Activated B cell treated with CpG ODN at 0.5 μM for 24 hours (primary cell): ENCODE data around the gene EXOC7. TPM values are rescaled to one million over a fixed set of nuclear protein-coding genes. Genes with fewer than 3 reads are reported as not detected.

Experiments used
- ATAC-seq: fragments of 200-7000 bp; cut with Tn5 transposase; one replicate; pipeline ENCODE4 v1.10.0; 2021; ENCODE audit warnings: low read depth, mild to moderate bottlenecking, moderate library complexity
- CTCF ChIA-PET: fragments of 350-600 bp; sonication (Branson Sonifier 250); formaldehyde crosslinking; loops from one replicate; lab custom pipeline; 2021; ENCODE audit warnings: antibody characterized with exemption; lab: Charles Lee
- POLR2A ChIA-PET: fragments of 350-600 bp; sonication (Branson Sonifier 250); formaldehyde crosslinking; loops from one replicate; lab custom pipeline; 2021; ENCODE audit warnings: antibody characterized with exemption; lab: Charles Lee
- DNase-seq: peaks from one replicate; pipeline ENCODE4 v3.0.0; 2022
- H3K27ac Mint-ChIP-seq: one replicate; pipeline ENCODE4 v1.8.0; 2020; ENCODE audit warnings: mixed read lengths
- H3K27me3 Mint-ChIP-seq: one replicate; pipeline ENCODE4 v1.8.0; 2021; ENCODE audit warnings: mixed read lengths
- H3K36me3 Mint-ChIP-seq: one replicate; pipeline ENCODE4 v1.8.0; 2021; ENCODE audit warnings: low read depth, mixed read lengths
- H3K4me1 Mint-ChIP-seq: one replicate; pipeline ENCODE4 v1.8.0; 2021; ENCODE audit warnings: mixed read lengths
- H3K4me3 Mint-ChIP-seq: one replicate; pipeline ENCODE4 v1.8.0; 2020; ENCODE audit warnings: mild to moderate bottlenecking, mixed read lengths
- H3K9me3 Mint-ChIP-seq: one replicate; pipeline ENCODE4 v1.8.0; 2020; ENCODE audit warnings: mixed read lengths
- intact Hi-C: fragments of 100-400 bp; cut with micrococcal nuclease; formaldehyde crosslinking; loops from one replicate; pipeline ENCODE4 v1.15.1; 2024
- total RNA-seq: library from RNA; stranded (reverse); gene quantifications from 2 replicates; pipeline ENCODE4 v1.2.3, GENCODE V29; 2022
- TF ChIP-seq, protein P1 (sequence below): fragments of 200-600 bp; IDR thresholded peaks from one replicate; pipeline ENCODE4 v1.8.0; 2022; ENCODE audit warnings: antibody characterized with exemption, mild to moderate bottlenecking

EXOC7 gene
- total RNA-seq, 1 donor from 2014 or later, result 146 TPM

DNA sequence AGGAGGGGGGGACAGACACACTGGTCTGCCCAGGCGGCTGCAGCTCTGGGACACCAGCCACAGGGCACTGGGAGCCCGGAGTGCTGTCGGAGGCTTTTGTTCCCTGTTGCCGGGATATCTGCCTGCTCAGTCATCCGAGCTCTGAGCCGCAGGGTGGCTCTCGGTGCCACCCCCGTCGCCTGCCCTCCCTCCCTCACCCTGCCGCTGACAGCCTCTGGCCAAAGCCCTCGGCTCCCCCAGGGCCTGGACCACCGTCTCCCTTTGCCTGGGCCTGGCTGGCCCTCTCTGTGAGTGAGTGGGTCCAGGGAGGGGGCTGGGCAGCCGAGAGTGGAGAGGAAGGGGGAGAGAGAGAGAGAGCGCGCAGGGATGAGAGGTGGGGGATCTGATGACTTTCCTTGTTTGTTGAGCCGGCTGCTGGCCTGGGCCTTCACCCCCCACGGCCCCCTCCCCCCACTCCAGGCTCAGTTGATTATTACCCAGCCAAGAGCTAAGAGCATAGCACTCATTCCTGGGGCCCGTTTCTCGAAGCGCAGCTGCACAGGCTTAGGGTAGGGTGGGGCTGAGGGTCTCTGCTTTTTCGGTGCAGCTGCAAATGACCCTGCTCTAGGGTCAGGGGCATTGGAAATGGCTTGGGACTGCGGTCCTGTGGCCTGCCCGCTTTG lies 34.8 kb upstream of the EXOC7 start:
- H3K9me3 Mint-ChIP-seq, result no peaks in the 10 kb centered on the region
- DNase-seq (no peak), ATAC-seq (no peak)
- no peak overlapping the region for H3K27ac Mint-ChIP-seq
- TF ChIP-seq, protein P1, sequence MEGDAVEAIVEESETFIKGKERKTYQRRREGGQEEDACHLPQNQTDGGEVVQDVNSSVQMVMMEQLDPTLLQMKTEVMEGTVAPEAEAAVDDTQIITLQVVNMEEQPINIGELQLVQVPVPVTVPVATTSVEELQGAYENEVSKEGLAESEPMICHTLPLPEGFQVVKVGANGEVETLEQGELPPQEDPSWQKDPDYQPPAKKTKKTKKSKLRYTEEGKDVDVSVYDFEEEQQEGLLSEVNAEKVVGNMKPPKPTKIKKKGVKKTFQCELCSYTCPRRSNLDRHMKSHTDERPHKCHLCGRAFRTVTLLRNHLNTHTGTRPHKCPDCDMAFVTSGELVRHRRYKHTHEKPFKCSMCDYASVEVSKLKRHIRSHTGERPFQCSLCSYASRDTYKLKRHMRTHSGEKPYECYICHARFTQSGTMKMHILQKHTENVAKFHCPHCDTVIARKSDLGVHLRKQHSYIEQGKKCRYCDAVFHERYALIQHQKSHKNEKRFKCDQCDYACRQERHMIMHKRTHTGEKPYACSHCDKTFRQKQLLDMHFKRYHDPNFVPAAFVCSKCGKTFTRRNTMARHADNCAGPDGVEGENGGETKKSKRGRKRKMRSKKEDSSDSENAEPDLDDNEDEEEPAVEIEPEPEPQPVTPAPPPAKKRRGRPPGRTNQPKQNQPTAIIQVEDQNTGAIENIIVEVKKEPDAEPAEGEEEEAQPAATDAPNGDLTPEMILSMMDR, result no peak
- CTCF ChIA-PET, result no interaction called here
- H3K36me3 Mint-ChIP-seq, result no peaks in the 10 kb centered on the region
- H3K4me3 Mint-ChIP-seq, result no peak overlapping the region
- peaks cover 33% of the 10 kb centered on the region for H3K4me1 Mint-ChIP-seq
- intact Hi-C loops, result no loop called here
- peaks cover 15% of the 10 kb centered on the region for H3K27me3 Mint-ChIP-seq
- POLR2A ChIA-PET, result interaction anchor here (1.4 to 1.6 kb wide), 2 partner anchors 39 to 134 kb away, joined by 3 to 4 read pairs; no protein-coding TSS in a partner anchor

DNA sequence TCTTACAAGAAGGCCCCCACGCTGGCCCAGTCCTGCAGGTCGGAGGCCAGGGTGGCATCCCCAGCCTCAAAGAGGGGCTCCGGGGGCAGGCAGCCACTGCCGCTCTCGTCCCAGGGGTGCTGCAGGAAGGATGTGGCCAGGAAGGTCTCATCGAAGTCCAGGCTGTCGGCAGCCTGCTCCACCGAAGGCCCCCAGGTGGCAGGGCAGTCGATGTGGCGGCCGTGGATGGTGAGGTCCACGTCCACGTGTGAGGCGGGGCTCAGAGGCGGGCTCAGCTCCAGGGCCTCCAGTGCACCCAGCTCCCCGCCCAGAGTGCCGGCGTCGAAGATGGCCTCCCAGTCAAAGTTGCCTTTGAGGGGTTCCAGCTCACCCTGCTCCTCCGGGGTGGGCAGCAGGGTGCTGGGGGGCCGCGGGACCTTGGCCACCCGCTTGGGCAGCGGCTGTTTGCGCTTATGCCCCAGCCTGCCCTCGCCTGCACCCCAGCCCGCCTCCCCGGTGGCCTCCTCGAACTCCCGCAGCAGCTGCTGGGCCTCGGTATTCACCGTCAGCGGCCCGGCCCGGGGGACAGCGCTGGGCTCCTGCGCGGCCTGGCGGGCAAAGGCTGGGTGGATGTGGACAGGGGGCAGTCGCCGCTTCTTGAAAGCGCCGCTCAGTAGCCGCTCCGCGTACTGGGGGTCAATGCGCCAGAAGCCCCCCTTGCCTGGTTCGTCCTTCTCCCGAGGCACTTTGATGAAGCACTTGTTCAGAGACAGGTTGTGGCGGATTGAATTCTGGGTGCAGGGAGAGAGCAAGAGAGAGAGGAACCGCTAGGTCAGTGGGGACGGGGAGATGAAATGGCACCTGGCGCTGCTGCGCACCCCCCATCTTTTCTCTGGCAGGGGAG lies 34.0 kb upstream of the EXOC7 start:
- no peaks in the 10 kb centered on the region for H3K36me3 Mint-ChIP-seq
- TF ChIP-seq, protein P1, result no peak
- DNase-seq (no peak), ATAC-seq (no peak)
- POLR2A ChIA-PET, result interaction anchor here (1.4 to 1.6 kb wide), 2 partner anchors 40 to 135 kb away, joined by 3 to 4 read pairs; no protein-coding TSS in a partner anchor
- H3K4me1 Mint-ChIP-seq, result peaks cover 25% of the 10 kb centered on the region
- peaks cover 15% of the 10 kb centered on the region for H3K27me3 Mint-ChIP-seq
- CTCF ChIA-PET, result no interaction called here
- H3K27ac Mint-ChIP-seq, result no peak overlapping the region
- no peaks in the 10 kb centered on the region for H3K9me3 Mint-ChIP-seq
- no peak overlapping the region for H3K4me3 Mint-ChIP-seq
- intact Hi-C loops, result no loop called here

DNA sequence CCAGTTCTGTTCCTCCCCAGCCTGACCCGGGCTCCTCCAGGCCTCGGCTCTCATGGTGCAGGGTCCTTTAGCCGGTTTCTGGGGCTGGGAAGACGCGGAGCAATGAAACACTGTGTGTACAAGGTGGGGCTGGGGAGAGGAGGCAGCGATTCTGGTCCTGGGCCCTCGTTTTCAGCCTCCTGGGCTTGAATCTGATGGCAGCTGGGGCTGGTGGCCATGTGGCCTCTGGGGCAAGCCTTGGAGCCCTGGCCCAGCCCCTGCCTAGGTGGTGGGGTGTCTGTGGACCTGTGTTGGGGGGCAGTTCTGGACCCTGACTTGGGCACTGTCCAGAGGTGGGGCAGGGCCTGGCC lies 33.4 kb upstream of the EXOC7 start:
- no peak for DNase-seq
- H3K36me3 Mint-ChIP-seq, result no peaks in the 10 kb centered on the region
- no peak overlapping the region for H3K27ac Mint-ChIP-seq
- no peaks in the 10 kb centered on the region for H3K9me3 Mint-ChIP-seq
- peaks cover 19% of the 10 kb centered on the region for H3K4me1 Mint-ChIP-seq
- TF ChIP-seq, protein P1, result no peak
- ChIA-PET CTCF (no interaction called here), POLR2A (interaction anchor here (1.6 kb wide), 1 partner anchor 41 kb away, joined by 4 read pairs; no protein-coding TSS in a partner anchor)
- H3K4me3 Mint-ChIP-seq, result no peak overlapping the region
- intact Hi-C loops, result no loop called here
- ATAC-seq, result no peak
- H3K27me3 Mint-ChIP-seq, result peaks cover 12% of the 10 kb centered on the region

DNA sequence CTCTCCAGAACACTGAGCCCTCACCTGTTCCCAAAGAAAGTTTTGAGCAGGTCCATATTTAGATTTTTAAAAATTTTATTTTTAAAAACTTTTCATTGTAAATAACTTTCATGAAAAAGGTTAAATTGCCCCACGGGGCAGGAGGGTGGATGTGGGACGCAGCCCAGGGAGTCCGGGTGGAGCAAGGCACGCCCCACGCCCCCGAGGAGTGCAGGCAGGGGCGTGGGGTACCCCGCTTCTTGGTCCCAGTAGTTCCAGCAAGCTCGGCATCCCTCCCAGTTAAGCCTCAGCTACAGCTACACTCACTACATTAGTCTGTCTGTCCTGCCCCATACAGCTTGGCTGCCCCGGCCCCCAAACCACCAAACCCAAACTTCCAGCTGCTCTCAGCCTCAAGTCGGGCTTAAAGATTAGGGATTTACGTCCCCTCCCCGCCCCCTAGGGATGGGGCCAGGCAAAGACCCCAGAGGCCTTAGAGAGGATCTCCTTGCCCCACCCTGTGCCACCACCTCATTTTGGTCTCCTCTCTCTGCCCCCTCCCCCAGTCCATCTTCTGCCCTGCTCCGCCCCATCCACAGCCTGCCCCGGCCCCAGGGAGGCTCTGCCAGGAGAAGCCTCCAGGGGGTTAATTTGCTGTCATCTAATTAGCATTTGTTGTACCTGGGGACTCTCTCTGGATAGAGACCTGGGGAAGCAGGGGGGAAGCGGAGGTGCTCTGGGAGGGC lies 32.9 kb upstream of the EXOC7 start:
- H3K4me1 Mint-ChIP-seq, result peaks cover 15% of the 10 kb centered on the region
- ChIA-PET CTCF (no interaction called here), POLR2A (interaction anchor here (1.8 kb wide), 1 partner anchor 136 kb away, joined by 4 read pairs; no protein-coding TSS in a partner anchor)
- TF ChIP-seq, protein P1, result no peak
- H3K36me3 Mint-ChIP-seq, result no peaks in the 10 kb centered on the region
- no peak overlapping the region for H3K4me3 Mint-ChIP-seq
- peaks cover 15% of the 10 kb centered on the region for H3K27me3 Mint-ChIP-seq
- DNase-seq (no peak), ATAC-seq (no peak)
- intact Hi-C loops, result no loop called here
- no peak overlapping the region for H3K27ac Mint-ChIP-seq
- H3K9me3 Mint-ChIP-seq, result no peaks in the 10 kb centered on the region
